HepG2 (cell line): ENCODE data around the gene MEIOB. TPM values are rescaled to one million over a fixed set of nuclear protein-coding genes. Genes with fewer than 3 reads are reported as not detected.
A peak's percentile ranks its signal among the peaks of the same experiment; 100 is the strongest.

ENCODE experiments used
- ADNP ChIP-seq: sonication (generic); formaldehyde crosslinking; IDR thresholded peaks from 2 replicates; pipeline ENCODE4 v1.4.0; 2020; ENCODE audit warnings: missing genetic modification reagents
- ARID5B ChIP-seq: IDR thresholded peaks from 2 replicates; pipeline ENCODE4 v1.4.0; 2020; ENCODE audit warnings: mild to moderate bottlenecking, missing genetic modification reagents
- BRF2 ChIP-seq: sonication (generic); formaldehyde crosslinking; IDR thresholded peaks from 2 replicates; pipeline ENCODE4 v1.8.1; 2022; ENCODE audit warnings: mild to moderate bottlenecking, missing genetic modification reagents
- E2F2 ChIP-seq: sonication (generic); formaldehyde crosslinking; IDR thresholded peaks from 2 replicates; pipeline ENCODE4 v1.4.0; 2020; ENCODE audit warnings: missing genetic modification reagents, borderline replicate concordance
- FOSL1 ChIP-seq: sonication (generic); formaldehyde crosslinking; IDR thresholded peaks from 2 replicates; pipeline ENCODE4 v1.9.0; 2021; ENCODE audit warnings: missing genetic modification reagents, borderline replicate concordance
- FOXO4 ChIP-seq: sonication (generic); formaldehyde crosslinking; conservative IDR thresholded peaks from 2 replicates; pipeline ENCODE4 v1.8.1; 2023; ENCODE audit warnings: missing genetic modification reagents
- ISX ChIP-seq: sonication (generic); formaldehyde crosslinking; conservative IDR thresholded peaks from 2 replicates; pipeline ENCODE4 v1.5.0; 2020; ENCODE audit warnings: missing genetic modification reagents
- KAT8 ChIP-seq: IDR thresholded peaks from 2 replicates; pipeline ENCODE4 v1.6.1; 2016; ENCODE audit warnings: missing genetic modification reagents, missing compliant biosample characterization
- KLF16 ChIP-seq, 2 experiments: sonication (generic) in 1 of 2; formaldehyde crosslinking in 1 of 2; IDR thresholded peaks; 2 replicates each; pipeline versions ENCODE4 v1.6.1 to v1.8.0; 2016 to 2023; ENCODE audit warnings: missing genetic modification reagents in 2 of 2, missing compliant biosample characterization in 1 of 2
- SMAD3 ChIP-seq: sonication (generic); formaldehyde crosslinking; IDR thresholded peaks from 2 replicates; pipeline ENCODE4 v1.4.0; 2020; ENCODE audit warnings: missing genetic modification reagents
- SP5 ChIP-seq: IDR thresholded peaks from 2 replicates; pipeline ENCODE4 v1.6.1; 2016; ENCODE audit warnings: low read depth, borderline replicate concordance
- TEAD3 ChIP-seq: optimal IDR thresholded peaks from 2 replicates; pipeline ENCODE3; 2016; ENCODE audit warnings: borderline replicate concordance
- ZBTB4 ChIP-seq: sonication (generic); formaldehyde crosslinking; IDR thresholded peaks from 2 replicates; pipeline ENCODE4 v1.4.0; 2020; ENCODE audit warnings: missing genetic modification reagents, mild to moderate bottlenecking, borderline replicate concordance
- ZKSCAN1 ChIP-seq: fragments of 150-350 bp; IDR thresholded peaks from 2 replicates; pipeline ENCODE4 v1.6.1; 2014; ENCODE audit warnings: low read length
- ZNF230 ChIP-seq: sonication (generic); formaldehyde crosslinking; IDR thresholded peaks from 2 replicates; pipeline ENCODE4 v1.4.0; 2020; ENCODE audit warnings: mild to moderate bottlenecking, missing genetic modification reagents
- ZNF44 ChIP-seq: sonication (generic); formaldehyde crosslinking; IDR thresholded peaks from 2 replicates; pipeline ENCODE4 v1.5.1; 2020; ENCODE audit warnings: mild to moderate bottlenecking, missing genetic modification reagents
- ZNF614 ChIP-seq: IDR thresholded peaks from 2 replicates; pipeline ENCODE4 v1.6.1; 2018; ENCODE audit warnings: missing biosample characterization, missing genetic modification reagents, inconsistent platforms, borderline replicate concordance
- ZNF746 ChIP-seq: sonication (generic); formaldehyde crosslinking; IDR thresholded peaks from 2 replicates; pipeline ENCODE4 v1.8.0; 2022; ENCODE audit warnings: mild to moderate bottlenecking, missing genetic modification reagents
- polyA plus RNA-seq, 8 experiments: library from polyadenylated mRNA; depleted of rRNA in 3 of 8; stranded (reverse) in 7 of 8; unstranded in 1 of 8; fragments of >200 nt; fragmentation: Illumina TruSeq in 4 of 8; extraction: Trizol in 4 of 8; gene quantifications; 2 replicates each; pipeline versions ENCODE4 v1.2.1 to v1.2.3, GENCODE V29; 2011 to 2016; ENCODE audit warnings: low read depth in 4 of 8, missing spikeins in 1 of 8, mixed read lengths in 1 of 8; ENCODE audit not compliant: insufficient read depth in 1 of 8
- total RNA-seq, 5 experiments: library from RNA; depleted of rRNA; stranded (reverse); fragments of >200 nt; fragmentation: Illumina TruSeq; extraction: Trizol; gene quantifications; 2 replicates each; pipeline ENCODE4 v1.2.3, GENCODE V29; 2016; ENCODE audit warnings: low read depth in 1 of 5

The MEIOB gene
- total and polyA plus RNA-seq, 2 of the 13 experiments (the other 11 are each of a cell fraction or from before 2014, with no cell fraction given), result 0.17 TPM; not detected in 1

- TF ChIP-seq ZNF44 (CRISPR knock-in tag), result 0 out of 2 replicates have a peak, but pooled peaks have one; percentile 25
- TF ChIP-seq TEAD3, result peak; percentile 27
- TF ChIP-seq KAT8 (CRISPR knock-in tag), result 0 out of 2 replicates have a peak, but pooled peaks have one; percentile 36
- TF ChIP-seq ZNF746, result no peak
- TF ChIP-seq ARID5B (CRISPR knock-in tag), result peak; percentile 89
- peak; percentile 81 for TF ChIP-seq SP5 (CRISPR knock-in tag)
- peak in 1 of 2 experiments; percentile 77; a peak in 2 of 4 replicates for TF ChIP-seq KLF16 (CRISPR knock-in tag; IDR thresholded peaks at IDR 0.05)
- TF ChIP-seq ZNF230 (CRISPR knock-in tag), result 0 out of 2 replicates have a peak, but pooled peaks have one; percentile 42
- no peak for TF ChIP-seq ADNP (CRISPR knock-in tag)
- peak; percentile 36; the same call in 1 of the 2 replicates for TF ChIP-seq FOSL1 (CRISPR knock-in tag)
- 0 out of 2 replicates have a peak, but pooled peaks have one; percentile 51 for TF ChIP-seq ZKSCAN1
- TF ChIP-seq ISX, result 0 out of 2 replicates have a peak, but pooled peaks have one; percentile 21
- TF ChIP-seq ZBTB4, result peak; percentile 84; the same call in 1 of the 2 replicates
- TF ChIP-seq BRF2 (CRISPR knock-in tag), result no peak; the same call in 1 of the 2 replicates
- TF ChIP-seq E2F2 (CRISPR knock-in tag), result peak; percentile 67; the same call in 1 of the 2 replicates
- TF ChIP-seq SMAD3 (CRISPR knock-in tag), result 0 out of 2 replicates have a peak, but pooled peaks have one; percentile 48
- TF ChIP-seq FOXO4 (CRISPR knock-in tag), result no peak
- TF ChIP-seq ZNF614 (CRISPR knock-in tag), result peak; percentile 82
Observed at GRCh38 chr16:1832838-1833454, 39.0 kb downstream of the MEIOB start (continued).
